ENCODE results near the gene MAP3K9.

The MAP3K9 gene

DNA sequence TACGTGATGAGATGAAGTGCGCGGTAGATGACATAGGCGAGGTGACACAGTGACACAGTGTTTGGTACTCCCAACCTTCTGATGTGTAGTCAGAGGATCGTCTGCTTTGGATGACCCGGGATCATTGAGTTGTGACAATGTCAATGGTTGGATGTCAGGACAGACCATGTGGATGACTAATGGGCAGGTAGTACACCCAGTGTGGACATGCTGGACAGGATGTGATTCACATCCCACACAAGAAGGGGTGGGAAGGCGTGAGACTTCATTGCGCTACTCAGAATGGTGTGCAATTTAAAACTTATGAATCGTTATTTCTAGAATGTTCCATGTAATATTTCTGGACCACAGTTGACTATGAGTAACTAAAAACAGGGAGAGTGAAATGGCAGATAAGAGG is 23.8 kb downstream of the MAP3K9 start:
- no peak for DNase-seq (ENCODE audit: low read depth)

DNA sequence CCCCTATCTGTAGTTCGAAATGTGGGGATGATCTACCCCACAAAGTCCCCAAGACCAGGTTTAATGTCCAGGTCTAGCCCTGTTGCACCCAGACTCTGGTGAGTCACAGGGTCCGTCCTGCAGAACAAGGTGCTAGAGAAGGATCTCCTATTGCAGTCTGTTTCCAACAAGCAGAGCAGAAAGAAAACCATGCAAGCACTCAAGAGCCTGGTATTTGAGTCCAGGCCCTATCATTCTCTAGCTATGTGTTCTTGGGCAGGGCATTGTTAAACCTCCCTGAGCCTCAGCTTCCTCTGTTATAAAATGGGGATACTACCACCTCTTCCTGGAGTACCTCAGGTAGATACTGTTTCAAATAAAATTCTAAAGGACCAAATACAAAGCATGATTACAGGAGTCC is 24.4 kb downstream of the MAP3K9 start:
- no peak for DNase-seq (ENCODE audit: low read depth)

DNA sequence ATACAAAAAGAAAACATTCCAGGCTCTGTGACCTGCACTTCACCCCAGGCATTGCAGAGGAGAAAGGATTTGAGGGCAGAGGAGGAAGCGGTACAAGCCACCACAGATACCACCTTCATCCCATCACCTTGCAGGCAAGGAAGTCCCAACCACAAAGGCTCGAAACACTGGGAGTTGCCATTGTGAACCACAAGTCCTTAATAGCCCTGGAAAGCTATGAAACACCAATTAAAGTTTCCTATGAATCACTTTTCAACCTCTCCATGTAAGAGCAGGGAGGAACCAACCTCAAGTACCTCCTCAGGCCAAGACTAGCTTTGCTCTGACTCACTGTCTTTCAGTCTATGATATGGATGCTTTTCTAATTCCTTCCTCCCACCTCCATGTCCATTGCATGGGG is 27.0 kb downstream of the MAP3K9 start:
- DNase-seq (ENCODE audit: low read depth) = no peak

DNA sequence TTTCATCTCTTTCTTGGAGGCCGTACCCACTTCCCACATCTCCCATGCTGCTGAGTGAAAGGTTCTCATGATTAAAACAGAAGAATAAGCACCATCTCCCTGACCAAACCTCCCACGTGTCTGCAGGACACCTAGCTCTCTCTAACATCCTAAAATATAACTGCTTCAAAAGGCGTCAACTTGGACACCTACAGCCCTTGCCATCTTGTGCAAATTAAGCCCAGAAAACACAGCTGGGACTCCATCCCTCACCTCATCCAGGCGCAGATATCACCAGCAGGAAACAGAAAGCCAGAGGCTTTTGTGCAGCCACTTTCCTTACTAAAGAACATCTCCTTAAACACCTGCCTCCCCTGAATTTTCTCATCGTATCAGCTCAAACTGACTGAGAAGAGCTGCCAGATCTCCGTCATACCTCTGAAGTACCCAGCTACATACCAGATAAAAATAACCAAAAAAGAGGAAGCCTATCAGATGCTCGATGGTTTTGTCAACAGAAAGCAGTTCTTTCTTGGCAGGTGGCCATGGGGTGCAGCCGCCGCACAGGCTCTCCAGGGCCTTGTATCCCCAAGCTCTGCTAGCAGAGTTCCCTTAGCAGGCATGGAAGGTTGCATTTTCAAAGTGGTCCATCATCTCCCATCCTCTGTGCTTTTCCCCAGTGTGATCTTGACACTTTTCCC is 28.8 kb downstream of the MAP3K9 start:
- DNase-seq (ENCODE audit: low read depth) = no peak

DNA sequence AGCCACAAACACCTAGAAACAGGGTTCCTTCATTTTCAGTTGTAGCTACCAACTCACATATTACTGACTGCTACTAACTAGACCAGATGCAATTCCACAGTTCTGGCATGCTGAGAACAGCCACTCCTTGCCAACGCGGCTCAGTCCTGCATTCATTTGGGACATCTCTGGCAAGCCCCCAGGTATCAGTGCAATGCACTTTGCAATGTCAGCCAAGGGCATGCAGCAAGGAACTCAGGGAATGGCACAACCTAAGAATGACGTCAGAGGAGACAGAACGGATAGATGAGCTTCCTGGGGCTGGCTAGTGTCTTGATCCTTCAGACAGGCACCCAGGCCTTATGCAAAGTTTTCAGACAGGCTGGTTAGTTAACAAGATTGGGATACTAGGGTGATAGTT is 29.6 kb downstream of the MAP3K9 start:
- no peak for DNase-seq (ENCODE audit: low read depth)

DNA sequence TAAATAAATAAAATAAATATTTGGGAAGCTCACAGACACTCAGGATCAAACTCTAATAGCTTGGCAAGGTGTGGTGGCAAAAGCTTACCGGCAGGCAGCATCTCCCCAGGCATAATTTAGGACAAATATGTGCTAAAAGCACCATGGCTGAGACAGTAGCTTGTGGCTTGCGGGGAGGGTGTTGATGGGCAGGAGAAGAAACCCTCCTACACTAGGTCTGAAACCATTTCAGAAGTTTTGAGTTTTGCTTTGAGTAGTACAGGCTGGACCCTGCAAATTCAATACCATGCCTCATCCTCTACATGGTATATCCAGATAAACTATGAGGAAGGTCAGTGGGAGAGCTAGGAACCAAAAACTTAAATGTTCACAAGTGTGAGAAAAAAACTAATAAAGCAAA is 33.1 kb downstream of the MAP3K9 start:
- DNase-seq (ENCODE audit: low read depth) = no peak

DNA sequence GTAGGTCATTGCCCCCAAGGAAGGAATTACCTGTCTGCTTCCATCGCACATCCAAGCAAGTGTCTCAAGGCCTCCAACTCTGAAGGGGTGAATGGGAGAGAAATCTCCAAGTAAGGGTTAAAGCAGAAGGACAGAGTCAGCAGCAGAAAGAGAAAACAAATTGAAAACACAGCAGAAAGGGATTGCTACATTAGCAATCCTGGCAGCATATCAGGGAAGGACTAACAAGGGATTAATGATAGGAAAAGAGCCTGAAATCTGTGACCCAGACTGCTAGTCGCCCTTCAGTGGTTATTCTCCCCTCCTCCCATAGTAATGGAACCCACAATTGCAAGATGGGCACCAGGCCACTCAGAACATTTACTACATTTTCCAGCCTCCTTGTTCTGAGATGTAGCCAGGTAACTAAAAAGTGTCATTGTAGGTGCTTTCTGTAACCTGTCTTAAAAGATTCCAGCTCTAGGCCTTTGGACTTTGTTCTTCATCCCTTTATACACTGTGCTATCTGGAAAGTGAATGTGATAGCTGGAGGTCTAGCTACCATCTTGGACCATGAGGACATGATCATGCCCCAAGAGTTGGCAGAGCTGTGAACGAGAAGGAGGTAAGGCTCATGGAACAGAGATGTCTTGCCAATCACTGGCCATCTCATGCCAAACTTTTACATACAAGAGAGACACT is 36.0 kb downstream of the MAP3K9 start:
- DNase-seq (ENCODE audit: low read depth) = no peak

DNA sequence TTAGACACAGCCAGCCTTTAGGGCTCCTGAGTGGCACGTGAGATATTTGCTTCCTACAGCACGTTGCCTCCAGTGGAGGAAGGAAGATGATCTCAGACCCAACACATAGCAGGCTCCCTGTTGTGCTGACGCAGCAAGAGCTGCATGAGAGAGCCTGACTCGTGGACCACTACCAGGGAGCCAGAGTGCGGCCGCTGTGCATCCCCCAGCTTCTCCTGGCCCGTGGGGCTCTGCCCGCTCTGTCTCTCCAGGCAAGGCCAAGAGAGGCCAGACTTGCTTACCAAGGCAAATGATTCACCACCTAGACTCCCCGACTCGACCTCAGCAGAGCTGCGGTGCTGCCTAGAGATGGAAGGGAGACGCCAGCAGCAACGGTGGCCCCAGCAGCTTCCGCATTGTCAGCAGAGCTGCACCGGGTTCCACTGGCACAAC is 37.5 kb downstream of the MAP3K9 start:
- DNase-seq (ENCODE audit: low read depth) = no peak

DNA sequence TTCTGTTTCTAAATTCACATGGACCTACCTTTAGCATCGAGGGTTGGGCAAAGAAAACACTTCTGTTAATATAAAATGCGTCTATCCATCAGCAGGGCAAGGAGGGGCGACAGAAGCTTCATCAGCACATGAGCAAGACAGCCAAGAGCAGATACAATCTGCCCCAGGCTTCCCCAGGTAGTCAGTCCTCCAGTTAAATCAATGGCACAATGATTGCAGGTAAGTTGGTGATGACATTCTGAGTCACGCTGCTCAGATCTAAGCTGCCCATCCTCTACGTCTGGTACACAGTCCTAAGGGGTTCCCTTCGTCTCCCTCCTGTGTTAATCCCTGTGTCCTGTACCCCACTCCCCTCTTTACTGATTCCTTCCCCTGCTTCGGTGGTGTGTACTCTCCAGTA is 38.8 kb downstream of the MAP3K9 start:
- DNase-seq (ENCODE audit: low read depth) = no peak

DNA sequence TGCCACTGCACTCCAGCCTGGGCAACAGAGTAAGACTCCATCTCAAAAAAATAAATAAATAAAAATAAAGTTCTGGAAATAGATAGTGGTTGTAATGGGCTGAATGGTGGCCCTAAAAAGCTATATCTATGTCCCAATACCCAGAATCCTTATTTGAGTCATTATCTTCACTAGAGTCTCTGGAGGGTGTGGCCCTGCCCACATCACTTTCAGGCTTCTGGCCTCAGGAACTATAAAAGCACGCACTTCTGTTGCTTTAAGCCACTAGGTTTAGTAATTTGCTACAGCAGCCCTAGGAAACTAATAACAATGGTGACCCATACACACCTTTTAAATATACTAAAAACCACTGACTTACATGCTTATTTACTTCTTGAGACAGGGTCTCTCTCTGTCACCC is 49.9 kb downstream of the MAP3K9 start:
- no peak for DNase-seq (ENCODE audit: low read depth)

DNA sequence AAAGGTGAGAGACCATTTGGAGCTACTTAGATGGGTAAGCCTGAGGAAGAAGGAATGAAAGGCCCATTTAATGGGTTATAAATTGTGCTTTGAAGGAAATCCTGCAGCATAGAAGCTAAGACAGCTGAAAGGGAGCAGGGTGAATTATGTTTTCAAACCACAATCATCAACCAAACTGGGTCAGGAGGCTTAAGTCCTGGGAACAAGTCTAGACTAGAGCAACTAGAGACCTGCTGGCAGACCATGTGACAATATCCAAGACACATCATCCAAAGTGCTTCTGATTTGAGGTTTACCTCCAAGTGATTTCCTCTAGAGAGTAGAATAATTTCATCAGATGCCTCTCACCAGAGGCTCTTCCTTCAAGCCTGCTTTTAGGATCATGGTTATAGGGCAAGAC is 53.7 kb downstream of the MAP3K9 start:
- DNase-seq (ENCODE audit: low read depth) = no peak

DNA sequence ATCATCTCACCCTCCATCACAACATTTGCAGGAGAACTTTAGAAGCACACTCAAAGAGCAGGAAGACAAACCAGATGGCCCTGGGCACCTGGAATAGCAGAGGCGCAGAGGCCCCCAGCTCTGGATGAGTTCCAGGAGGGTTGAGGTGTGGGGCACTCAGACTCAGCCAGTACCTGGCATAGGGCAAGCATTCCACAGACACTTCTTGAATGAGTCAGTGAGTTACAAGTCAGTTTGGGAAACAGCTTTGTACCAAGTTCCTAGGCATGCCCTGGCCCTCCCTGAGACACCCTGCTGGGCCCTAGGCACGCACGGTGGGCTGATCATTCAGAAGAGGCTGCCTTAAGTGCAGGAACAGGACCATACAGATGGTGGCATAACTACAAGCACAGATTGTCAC is 54.3 kb downstream of the MAP3K9 start:
- no peak for DNase-seq (ENCODE audit: low read depth)

DNA sequence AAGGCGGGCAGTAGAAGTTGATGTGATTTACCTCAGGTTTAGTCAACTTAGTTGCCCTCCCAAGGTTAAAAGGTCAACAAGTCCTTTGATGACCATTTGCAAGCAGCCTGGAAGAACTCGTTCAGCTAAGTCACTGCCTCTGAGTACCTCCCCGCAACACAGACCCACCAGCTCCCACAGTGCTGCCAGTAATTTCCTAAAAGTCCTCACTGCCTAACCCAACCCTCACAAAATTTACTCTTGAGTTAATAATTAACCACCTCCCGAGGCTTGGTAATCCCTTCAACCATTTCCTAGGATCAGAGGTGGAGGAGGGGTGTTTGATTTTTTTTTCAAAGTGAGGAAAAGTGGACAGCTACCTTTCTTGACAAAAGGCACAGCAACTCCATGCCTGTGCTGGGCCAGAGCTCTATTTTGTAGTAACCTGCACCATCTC is 55.8 kb downstream of the MAP3K9 start:
- DNase-seq (ENCODE audit: low read depth) = no peak

DNA sequence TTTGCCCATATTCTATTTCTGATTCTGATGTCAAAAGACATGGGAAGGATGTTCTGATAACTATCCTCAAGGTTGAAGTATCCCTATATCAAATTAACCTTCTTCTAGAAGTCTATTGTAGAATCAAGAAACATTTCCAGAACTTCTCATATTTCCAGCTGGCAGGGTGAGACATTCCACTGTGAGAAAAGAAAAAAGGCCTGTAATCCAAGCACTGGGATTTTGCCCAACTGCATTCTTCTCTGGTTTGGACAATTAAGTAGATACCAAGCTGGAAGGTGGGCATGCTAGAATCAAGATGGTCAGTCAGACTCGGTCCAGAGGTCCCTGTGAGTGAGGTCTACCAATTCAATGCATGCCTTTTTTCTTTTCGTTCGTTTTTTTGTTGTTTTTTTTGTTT is 60.9 kb downstream of the MAP3K9 start:
- no peak for DNase-seq (ENCODE audit: low read depth)

DNA sequence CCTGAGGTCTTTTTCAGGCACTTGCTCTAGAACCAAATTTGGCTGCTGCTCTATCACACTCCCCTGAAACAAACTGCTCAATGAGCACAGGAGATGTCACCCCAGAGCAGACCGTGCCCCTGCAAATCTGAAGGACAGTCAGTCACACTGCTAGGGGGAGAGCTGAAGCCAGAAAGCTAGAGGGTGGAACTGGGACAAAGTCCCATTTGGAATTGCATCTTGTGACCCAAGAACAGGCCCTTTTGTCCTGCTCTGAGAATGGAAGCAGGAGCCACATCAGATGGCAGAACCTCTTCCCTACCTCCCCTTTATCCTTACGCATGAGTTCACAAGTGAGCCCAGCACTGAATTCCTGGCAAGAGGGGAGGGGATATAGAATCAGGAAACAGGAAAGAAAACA is 64.7 kb downstream of the MAP3K9 start:
- DNase-seq (ENCODE audit: low read depth) = no peak

DNA sequence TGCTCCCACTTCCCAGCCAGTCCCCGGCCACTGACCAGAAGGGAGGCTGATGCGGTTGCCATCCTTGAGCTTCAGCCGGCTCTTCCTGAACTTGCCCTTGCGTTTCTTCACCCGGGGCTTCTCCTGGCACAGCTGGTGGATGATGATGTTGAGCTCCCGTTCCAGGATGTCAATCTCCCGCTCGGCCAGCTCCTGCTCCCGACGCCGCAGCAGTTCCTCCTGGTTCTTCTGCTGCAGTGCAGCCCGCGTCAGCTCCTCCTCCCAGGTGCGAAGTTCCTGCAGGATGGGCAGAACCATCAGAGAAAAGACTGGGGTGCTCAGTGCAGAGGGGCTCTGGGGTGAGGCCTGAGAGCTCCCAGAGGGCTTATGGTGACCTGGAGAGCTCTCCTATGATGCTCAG is 67.0 kb downstream of the MAP3K9 start:
- no peak for DNase-seq (ENCODE audit: low read depth)

DNA sequence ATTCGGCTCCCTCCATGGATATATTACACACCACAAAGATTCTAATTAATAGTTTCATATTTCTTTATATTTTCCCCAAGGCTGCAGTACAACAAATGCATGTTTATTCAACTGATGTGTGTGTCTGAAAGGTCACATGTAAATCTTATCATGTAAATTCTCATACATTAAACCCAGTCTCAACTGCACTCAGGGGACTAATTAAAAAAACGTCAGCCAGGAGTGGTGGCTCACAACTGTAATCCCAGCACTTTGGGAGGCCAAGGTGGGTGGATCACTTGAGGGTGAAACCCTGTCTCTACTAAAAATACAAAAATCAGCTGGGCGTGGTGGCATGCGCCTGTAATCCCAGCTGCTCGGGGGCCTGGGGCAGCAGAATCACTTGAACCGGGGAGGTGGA is 67.8 kb downstream of the MAP3K9 start:
- no peak for DNase-seq (ENCODE audit: low read depth)

DNA sequence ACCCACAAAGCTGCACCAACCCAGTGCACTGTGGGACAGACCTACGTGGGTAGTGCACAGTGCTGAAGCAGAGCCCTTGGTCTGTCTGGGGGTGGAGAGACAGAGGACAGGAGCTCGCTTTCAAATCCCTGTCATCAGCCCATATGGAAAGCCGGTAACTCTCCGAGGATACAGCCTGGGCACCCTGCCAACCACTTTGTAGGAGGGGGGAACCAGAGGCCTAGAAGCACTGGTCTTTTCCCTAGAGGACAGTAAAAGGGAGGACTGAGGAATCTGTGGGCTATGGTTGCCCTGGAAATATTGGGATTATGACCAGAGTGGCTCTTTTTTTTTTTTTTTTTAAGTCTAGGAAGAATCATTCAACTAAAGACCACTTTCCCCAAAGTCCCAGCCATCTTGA is 74.3 kb downstream of the MAP3K9 start:
- DNase-seq (ENCODE audit: low read depth) = no peak

DNA sequence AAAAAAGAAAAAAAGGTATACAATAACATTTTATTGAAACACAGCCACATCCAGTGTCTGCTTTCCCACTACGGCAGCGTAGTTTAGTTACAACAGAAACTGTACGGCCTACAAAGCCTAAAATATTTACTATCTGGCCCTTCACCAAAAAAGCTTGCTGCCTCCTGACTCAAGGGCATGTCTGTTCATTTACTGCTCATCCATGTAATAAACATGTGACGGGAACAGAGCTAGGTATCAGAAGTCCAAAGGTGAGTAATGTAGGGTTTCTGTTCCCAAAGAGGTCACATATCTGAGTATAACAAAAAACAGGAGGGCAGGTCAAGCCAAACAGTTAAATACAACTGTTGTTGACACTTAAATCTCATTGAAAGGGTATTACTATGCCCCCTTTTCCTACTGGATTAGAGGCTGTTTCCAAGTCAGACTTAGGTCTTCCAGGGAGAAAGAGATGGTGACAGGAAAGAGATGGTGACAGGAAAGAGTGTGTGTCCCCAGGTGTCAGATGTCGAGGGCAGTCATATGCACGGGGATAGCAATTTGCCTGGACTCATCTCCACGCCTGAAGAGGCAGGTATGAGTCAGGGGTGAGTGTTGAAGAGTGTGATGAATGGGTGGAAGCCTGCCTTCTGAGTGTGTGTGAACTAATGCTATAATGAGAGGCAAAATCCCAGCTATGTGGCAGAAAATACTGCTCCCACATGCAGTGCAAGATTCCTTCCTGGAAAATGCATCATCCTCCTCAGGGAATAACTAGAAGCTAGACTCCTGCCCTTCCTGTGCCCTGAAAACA is 77.7 kb downstream of the MAP3K9 start:
- DNase-seq (ENCODE audit: low read depth) = no peak

DNA sequence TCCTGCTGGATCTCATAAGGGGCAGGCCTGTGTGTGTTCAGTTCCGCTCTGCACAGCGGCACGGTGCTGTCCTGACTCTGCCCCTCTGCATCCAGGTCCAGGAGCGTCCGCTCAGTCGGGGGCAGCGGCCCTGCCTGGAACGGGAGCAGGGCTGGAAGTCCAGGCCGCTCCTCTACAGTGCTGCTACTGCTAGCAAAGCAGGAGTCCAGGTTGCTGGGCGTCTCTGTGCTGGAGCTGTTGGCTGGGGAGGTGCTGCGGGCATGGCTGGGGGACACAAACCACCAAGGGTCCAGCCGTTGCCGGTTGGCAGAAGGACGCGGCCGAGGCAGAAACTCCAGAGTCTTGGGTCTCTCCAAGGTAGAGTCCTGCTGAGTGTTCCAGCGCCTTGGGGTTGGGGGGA is 78.9 kb downstream of the MAP3K9 start:
- no peak for DNase-seq (ENCODE audit: low read depth)

DNA sequence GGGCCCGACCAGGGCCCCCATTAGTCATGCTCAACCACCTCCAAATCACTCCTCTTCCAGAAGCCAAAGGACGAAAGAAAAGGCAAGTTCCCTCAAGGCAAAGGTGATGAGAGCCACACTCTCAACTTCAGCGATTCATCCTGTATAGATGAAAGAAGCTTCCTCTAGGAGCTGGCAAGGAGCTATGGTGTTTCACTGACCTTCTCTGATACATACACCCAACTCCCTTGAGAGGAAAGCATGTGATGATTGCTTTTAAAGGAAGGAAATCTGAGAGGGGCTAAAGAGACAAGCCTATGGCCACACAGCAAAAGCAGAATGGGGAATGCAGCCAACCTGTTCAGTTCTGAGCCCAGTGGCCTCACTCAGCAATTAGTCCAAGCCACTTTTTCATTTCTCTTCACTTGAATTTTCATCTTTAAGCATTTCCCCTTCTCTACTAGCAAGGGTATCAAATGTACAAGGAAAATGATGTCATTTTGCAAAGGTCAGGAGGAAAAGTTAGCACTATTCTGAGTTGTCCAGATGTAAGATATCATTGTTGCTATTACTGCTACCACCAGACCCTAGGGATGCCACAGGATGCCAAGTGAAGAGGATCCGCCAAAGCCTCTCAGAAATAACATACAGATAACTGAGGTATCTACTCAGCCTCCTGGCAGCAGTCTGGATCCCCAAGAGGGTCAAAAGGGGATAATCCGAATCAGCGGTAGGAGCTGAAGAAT is 82.5 kb downstream of the MAP3K9 start:
- no peak for DNase-seq (ENCODE audit: low read depth)

DNA sequence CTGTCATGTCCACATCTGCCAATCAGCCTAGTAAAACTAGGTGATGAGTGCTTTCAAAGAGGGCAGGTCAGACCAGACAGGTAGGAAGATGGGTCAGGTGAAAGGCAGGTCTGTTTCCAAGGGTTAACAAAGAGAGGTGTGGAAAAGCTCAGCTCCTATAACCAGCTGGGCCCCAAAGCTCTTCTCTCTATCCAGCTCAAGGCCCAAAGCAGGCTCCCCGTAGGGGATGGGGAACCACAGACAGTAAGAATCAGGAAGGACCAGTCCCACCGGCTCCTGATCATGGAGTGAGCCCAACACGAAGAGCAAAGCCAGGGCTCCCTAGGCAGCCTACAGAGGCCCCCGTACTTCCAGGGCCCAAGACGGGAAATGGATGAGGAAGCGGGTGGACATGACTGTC is 84.4 kb downstream of the MAP3K9 start:
- no peak for DNase-seq (ENCODE audit: low read depth)

DNA sequence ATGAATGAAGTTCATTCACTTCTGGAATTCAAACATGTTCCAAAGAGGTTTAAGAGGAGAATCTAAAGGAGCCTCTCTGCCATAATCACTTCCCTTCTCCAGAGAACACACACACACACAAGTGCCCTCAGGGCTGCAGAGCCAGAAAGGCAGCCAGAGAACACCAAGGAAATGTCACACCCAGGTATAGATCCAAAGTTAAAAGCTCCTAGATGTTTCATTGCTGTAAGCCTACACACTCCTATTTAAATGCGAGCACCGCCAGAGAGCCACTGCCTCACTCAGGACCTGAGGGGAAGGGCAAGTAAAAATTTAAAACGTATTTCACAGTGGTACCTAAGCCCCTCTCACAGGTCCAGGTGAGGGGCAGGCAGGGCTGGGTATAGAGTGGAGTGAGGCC is 85.2 kb downstream of the MAP3K9 start:
- DNase-seq (ENCODE audit: low read depth) = no peak
